K562 (cell line): ENCODE results near the gene VPS45. TPM values are rescaled to one million over a fixed set of nuclear protein-coding genes. Genes with fewer than 3 reads are reported as not detected.
A peak's percentile ranks its signal among the peaks of the same experiment; 100 is the strongest.

Experiments used
- BRD4 ChIP-seq: fragments of 200-600 bp; sonication (generic); IDR thresholded peaks from 2 replicates; pipeline ENCODE4 v1.6.1; 2017; ENCODE audit warnings: inconsistent platforms
- BRD9 ChIP-seq: fragments of 450-650 bp; IDR thresholded peaks from 2 replicates; pipeline ENCODE4 v1.6.1; 2018; ENCODE audit warnings: low read depth; ENCODE audit not compliant: partially characterized antibody
- CBFA2T2 ChIP-seq: fragments of 450-650 bp; conservative IDR thresholded peaks from 2 replicates; pipeline ENCODE4 v1.6.1; 2017; ENCODE audit warnings: mild to moderate bottlenecking
- CBFA2T3 ChIP-seq: fragments of 450-650 bp; IDR thresholded peaks from 2 replicates; pipeline ENCODE4 v1.6.1; 2017
- CREB3L1 ChIP-seq: fragments of 450-650 bp; IDR thresholded peaks from 2 replicates; pipeline ENCODE4 v1.6.1; 2014; ENCODE audit warnings: low read depth, mild to moderate bottlenecking, moderate library complexity, borderline replicate concordance
- CTCF ChIP-seq, 3 experiments: IDR thresholded peaks in 2 of 3; conservative IDR thresholded peaks in 1 of 3; 2 replicates each; pipeline ENCODE4 v1.5.1; 2011 to 2012; ENCODE audit warnings: low read length in 3 of 3, mild to moderate bottlenecking in 3 of 3, control low read depth in 2 of 3, improper control_type of control experiment in 1 of 3, inconsistent platforms in 1 of 3, low read depth in 1 of 3, mixed read lengths in 1 of 3, moderate library complexity in 1 of 3; ENCODE audit not compliant: insufficient read depth in 2 of 3
- GABPB2 ChIP-seq: fragments of 250-450 bp; sonication (Bioruptor Pico); conservative IDR thresholded peaks from 2 replicates; pipeline ENCODE4 v1.5.1; 2021; ENCODE audit warnings: mild to moderate bottlenecking
- GATA2 ChIP-seq: sonication (generic); formaldehyde crosslinking; IDR thresholded peaks from 2 replicates; pipeline ENCODE4 v1.4.0; 2020; ENCODE audit warnings: mild to moderate bottlenecking, missing genetic modification reagents
- IRF1 ChIP-seq: sonication (generic); formaldehyde crosslinking; IDR thresholded peaks from 2 replicates; pipeline ENCODE4 v1.8.0; 2022; ENCODE audit warnings: missing genetic modification reagents, mild to moderate bottlenecking, borderline replicate concordance
- LARP7 ChIP-seq: fragments of 450-650 bp; IDR thresholded peaks from 2 replicates; pipeline ENCODE4 v1.6.1; 2016
- PYGO2 ChIP-seq: fragments of 450-650 bp; IDR thresholded peaks from 2 replicates; pipeline ENCODE4 v1.6.1; 2016; ENCODE audit warnings: mild to moderate bottlenecking, missing genetic modification characterization, moderate library complexity, missing compliant biosample characterization
- RAD51 ChIP-seq: fragments of 450-650 bp; IDR thresholded peaks from 2 replicates; pipeline ENCODE4 v1.7.1; 2016; ENCODE audit warnings: low read depth, mild to moderate bottlenecking, borderline replicate concordance
- TBL1XR1 ChIP-seq, 2 experiments: IDR thresholded peaks; 2 replicates each; pipeline ENCODE4 v1.6.1; 2012; ENCODE audit warnings: improper control_type of control experiment in 2 of 2, low read length in 2 of 2, mild to moderate bottlenecking in 1 of 2
- ZKSCAN8 ChIP-seq: fragments of 200-800 bp; sonication (Bioruptor generic); IDR thresholded peaks from 2 replicates; pipeline ENCODE4 v1.6.1; 2016; ENCODE audit warnings: missing genetic modification characterization, missing compliant biosample characterization
- ZNF592 ChIP-seq: fragments of 450-650 bp; IDR thresholded peaks from 2 replicates; pipeline ENCODE4 v1.6.1; 2017; ENCODE audit warnings: antibody characterized with exemption, mild to moderate bottlenecking
- ZNF668 ChIP-seq: fragments of 250-450 bp; sonication (Bioruptor Pico); IDR thresholded peaks from 2 replicates; pipeline ENCODE4 v1.8.0; 2022; ENCODE audit warnings: mild to moderate bottlenecking, inconsistent platforms
- ZNF717 ChIP-seq: fragments of 250-450 bp; sonication (Bioruptor Pico); IDR thresholded peaks from 2 replicates; pipeline ENCODE4 v1.5.0; 2021
- polyA plus RNA-seq, 8 experiments: library from polyadenylated mRNA; depleted of rRNA in 4 of 8; stranded (reverse) in 5 of 8; unstranded in 3 of 8; fragments of >200 nt; fragmentation: Nextera tagmentation in 2 of 8; fragmentation: Illumina TruSeq in 1 of 8; extraction: Ambion mirVana in 2 of 8; extraction: Trizol in 1 of 8; gene quantifications; 2 replicates each; pipeline versions ENCODE4 v1.2.1 to v1.2.3, GENCODE V29; 2011 to 2014; ENCODE audit warnings: inconsistent platforms in 1 of 8, missing spikeins in 1 of 8
- total RNA-seq, 7 experiments: library from RNA; depleted of rRNA in 6 of 7; stranded (reverse); fragments of >200 nt in 6 of 7; fragmentation: Illumina TruSeq in 2 of 7; extraction: Trizol in 2 of 7; gene quantifications; 2 replicates each; pipeline versions ENCODE4 v1.2.1 to v1.2.3, GENCODE V29; 2011 to 2021; ENCODE audit warnings: low replicate concordance in 1 of 7

Gene VPS45
- total and polyA plus RNA-seq, 9 of the 15 experiments (the other 6 are each of a cell fraction or from before 2014, with no cell fraction given) = 17.9 to 48.2 (median 34.4) TPM

GRCh38 chr1:150165622-150166612 is 98.3 kb downstream of the VPS45 start (continued):
- no peak for TF ChIP-seq RAD51
- TF ChIP-seq CTCF (IDR thresholded peaks at IDR 0.05 in 2 of 3, conservative IDR thresholded peaks at IDR 0.05 in 1 of 3; ENCODE audit: insufficient read depth in 2 of 3, low read depth in 1 of 3, low read length in 3 of 3) = peak; percentile 82 to 91 (median 90)
- 0 out of 2 replicates have a peak, but pooled peaks have one; percentile 15 for TF ChIP-seq CREB3L1
- TF ChIP-seq ZNF668 (CRISPR knock-in tag) = peak; percentile 66; the same call in 1 of the 2 replicates
- TF ChIP-seq ZKSCAN8 (CRISPR knock-in tag) = no peak
- peak; percentile 69 for TF ChIP-seq BRD9
- TF ChIP-seq IRF1 (CRISPR knock-in tag) = no peak
- no peak for TF ChIP-seq LARP7
- TF ChIP-seq TBL1XR1 (IDR thresholded peaks at IDR 0.05; ENCODE audit: low read length in 2 of 2) = no peak
- peak; percentile 46 for TF ChIP-seq ZNF592
- no peak for TF ChIP-seq ZNF717 (CRISPR knock-in tag)
- 0 out of 2 replicates have a peak, but pooled peaks have one; percentile 3 for TF ChIP-seq CBFA2T2
- TF ChIP-seq GABPB2 = no peak
- peak; percentile 50 for TF ChIP-seq CBFA2T3
- 0 out of 2 replicates have a peak, but pooled peaks have one; percentile 14 for TF ChIP-seq PYGO2 (tag)
- no peak for TF ChIP-seq BRD4
- no peak for TF ChIP-seq GATA2 (CRISPR knock-in tag)
